GM12878 (cell line): ENCODE results near the gene IL10.

Experiments
- BRCA1 ChIP-seq: IDR thresholded peaks from 2 replicates; pipeline ENCODE4 v1.6.1; 2011; ENCODE audit warnings: low read depth, low read length, improper control_type of control experiment
- CBFB ChIP-seq: IDR thresholded peaks from 2 replicates; pipeline ENCODE4 v1.6.1; 2016; ENCODE audit warnings: antibody characterized with exemption, low read depth
- CREB1 ChIP-seq: IDR thresholded peaks from 2 replicates; pipeline ENCODE4 v1.6.1; 2012; ENCODE audit warnings: low read depth, mild to moderate bottlenecking, inconsistent platforms
- CTCF ChIP-seq, 3 experiments: IDR thresholded peaks in 2 of 3; conservative IDR thresholded peaks in 1 of 3; 2 replicates each; pipeline ENCODE4 v1.5.1; 2011; ENCODE audit warnings: low read depth in 3 of 3, low read length in 3 of 3, mild to moderate bottlenecking in 3 of 3, control low read depth in 2 of 3, moderate library complexity in 2 of 3, inconsistent platforms in 1 of 3, mixed read lengths in 1 of 3; ENCODE audit not compliant: control insufficient read depth in 2 of 3, insufficient read depth in 1 of 3; ENCODE audit errors: extremely low read depth in 1 of 3
- EP300 ChIP-seq, 2 experiments: fragments of 150-350 bp in 1 of 2; IDR thresholded peaks; 2 replicates each; pipeline ENCODE4 v1.6.1; 2011 to 2012; ENCODE audit warnings: low read depth in 2 of 2, low read length in 2 of 2, borderline replicate concordance in 1 of 2, improper control_type of control experiment in 1 of 2, inconsistent platforms in 1 of 2; ENCODE audit not compliant: control insufficient read depth in 1 of 2
- KDM1A ChIP-seq: fragments of 200-600 bp; sonication (generic); IDR thresholded peaks from 2 replicates; pipeline ENCODE4 v1.6.1; 2016; ENCODE audit warnings: borderline replicate concordance
- POLR2A ChIP-seq: IDR thresholded peaks from 2 replicates; pipeline ENCODE4 v1.6.1; 2011; ENCODE audit warnings: low read depth, mild to moderate bottlenecking, low read length
- RAD21 ChIP-seq: IDR thresholded peaks from 2 replicates; pipeline ENCODE4 v1.6.1; 2011; ENCODE audit warnings: mild to moderate bottlenecking, low read depth, low read length, moderate library complexity; ENCODE audit not compliant: insufficient read depth
- RBBP5 ChIP-seq: fragments of 200-600 bp; sonication (generic); conservative IDR thresholded peaks from 2 replicates; pipeline ENCODE4 v1.6.1; 2016
- STAT3 ChIP-seq: IDR thresholded peaks from 2 replicates; pipeline ENCODE4 v1.6.1; 2011; ENCODE audit warnings: low read depth, low read length, improper control_type of control experiment
- YY1 ChIP-seq: IDR thresholded peaks from 2 replicates; pipeline ENCODE4 v1.6.1; 2011; ENCODE audit warnings: low read depth, mild to moderate bottlenecking, low read length
- TF ChIP-seq, protein P1 (sequence below): IDR thresholded peaks from 2 replicates; pipeline ENCODE4 v1.6.1; 2012; ENCODE audit warnings: mild to moderate bottlenecking, low read depth, low read length
- TF ChIP-seq, protein P2 (sequence below): IDR thresholded peaks from 2 replicates; pipeline ENCODE4 v1.6.1; 2012; ENCODE audit warnings: low read depth, low read length, improper control_type of control experiment

GRCh38 chr1:206798384-206798996 lies 26.2 kb upstream of the IL10 start:
- TF ChIP-seq BRCA1: no peak
- no peak for TF ChIP-seq RBBP5
- no peak for TF ChIP-seq KDM1A
- TF ChIP-seq STAT3: no peak
- TF ChIP-seq POLR2A: no peak
- no peak for TF ChIP-seq CTCF (IDR thresholded peaks at IDR 0.05 in 2 of 3, conservative IDR thresholded peaks at IDR 0.05 in 1 of 3; ENCODE audit: control insufficient read depth in 2 of 3, extremely low read depth in 1 of 3, insufficient read depth in 1 of 3, low read depth in 3 of 3, low read length in 3 of 3)
- no peak for TF ChIP-seq EP300 (IDR thresholded peaks at IDR 0.05; ENCODE audit: borderline replicate concordance in 1 of 2, control insufficient read depth in 1 of 2, low read depth in 2 of 2, low read length in 2 of 2)
- TF ChIP-seq, protein P1, sequence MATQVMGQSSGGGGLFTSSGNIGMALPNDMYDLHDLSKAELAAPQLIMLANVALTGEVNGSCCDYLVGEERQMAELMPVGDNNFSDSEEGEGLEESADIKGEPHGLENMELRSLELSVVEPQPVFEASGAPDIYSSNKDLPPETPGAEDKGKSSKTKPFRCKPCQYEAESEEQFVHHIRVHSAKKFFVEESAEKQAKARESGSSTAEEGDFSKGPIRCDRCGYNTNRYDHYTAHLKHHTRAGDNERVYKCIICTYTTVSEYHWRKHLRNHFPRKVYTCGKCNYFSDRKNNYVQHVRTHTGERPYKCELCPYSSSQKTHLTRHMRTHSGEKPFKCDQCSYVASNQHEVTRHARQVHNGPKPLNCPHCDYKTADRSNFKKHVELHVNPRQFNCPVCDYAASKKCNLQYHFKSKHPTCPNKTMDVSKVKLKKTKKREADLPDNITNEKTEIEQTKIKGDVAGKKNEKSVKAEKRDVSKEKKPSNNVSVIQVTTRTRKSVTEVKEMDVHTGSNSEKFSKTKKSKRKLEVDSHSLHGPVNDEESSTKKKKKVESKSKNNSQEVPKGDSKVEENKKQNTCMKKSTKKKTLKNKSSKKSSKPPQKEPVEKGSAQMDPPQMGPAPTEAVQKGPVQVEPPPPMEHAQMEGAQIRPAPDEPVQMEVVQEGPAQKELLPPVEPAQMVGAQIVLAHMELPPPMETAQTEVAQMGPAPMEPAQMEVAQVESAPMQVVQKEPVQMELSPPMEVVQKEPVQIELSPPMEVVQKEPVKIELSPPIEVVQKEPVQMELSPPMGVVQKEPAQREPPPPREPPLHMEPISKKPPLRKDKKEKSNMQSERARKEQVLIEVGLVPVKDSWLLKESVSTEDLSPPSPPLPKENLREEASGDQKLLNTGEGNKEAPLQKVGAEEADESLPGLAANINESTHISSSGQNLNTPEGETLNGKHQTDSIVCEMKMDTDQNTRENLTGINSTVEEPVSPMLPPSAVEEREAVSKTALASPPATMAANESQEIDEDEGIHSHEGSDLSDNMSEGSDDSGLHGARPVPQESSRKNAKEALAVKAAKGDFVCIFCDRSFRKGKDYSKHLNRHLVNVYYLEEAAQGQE: no peak
- TF ChIP-seq, protein P2, sequence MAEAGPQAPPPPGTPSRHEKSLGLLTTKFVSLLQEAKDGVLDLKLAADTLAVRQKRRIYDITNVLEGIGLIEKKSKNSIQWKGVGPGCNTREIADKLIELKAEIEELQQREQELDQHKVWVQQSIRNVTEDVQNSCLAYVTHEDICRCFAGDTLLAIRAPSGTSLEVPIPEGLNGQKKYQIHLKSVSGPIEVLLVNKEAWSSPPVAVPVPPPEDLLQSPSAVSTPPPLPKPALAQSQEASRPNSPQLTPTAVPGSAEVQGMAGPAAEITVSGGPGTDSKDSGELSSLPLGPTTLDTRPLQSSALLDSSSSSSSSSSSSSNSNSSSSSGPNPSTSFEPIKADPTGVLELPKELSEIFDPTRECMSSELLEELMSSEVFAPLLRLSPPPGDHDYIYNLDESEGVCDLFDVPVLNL: no peak
- no peak for TF ChIP-seq CBFB
- TF ChIP-seq YY1: no peak
- TF ChIP-seq RAD21: no peak
- TF ChIP-seq CREB1: no peak
